HG02610 (cell line): ENCODE data around the gene PPP1R9A.

Experiments
- ATAC-seq: cut with Tn5 transposase; IDR thresholded peaks from one replicate; pipeline ENCODE4 v1.9.1; 2021; ENCODE audit warnings: mild to moderate bottlenecking, moderate library complexity; ENCODE audit not compliant: unreplicated experiment

The PPP1R9A gene

GRCh38 chr7:95190515-95190914, 283.1 kb downstream of the PPP1R9A start:
- ATAC-seq, result no peak

DNA sequence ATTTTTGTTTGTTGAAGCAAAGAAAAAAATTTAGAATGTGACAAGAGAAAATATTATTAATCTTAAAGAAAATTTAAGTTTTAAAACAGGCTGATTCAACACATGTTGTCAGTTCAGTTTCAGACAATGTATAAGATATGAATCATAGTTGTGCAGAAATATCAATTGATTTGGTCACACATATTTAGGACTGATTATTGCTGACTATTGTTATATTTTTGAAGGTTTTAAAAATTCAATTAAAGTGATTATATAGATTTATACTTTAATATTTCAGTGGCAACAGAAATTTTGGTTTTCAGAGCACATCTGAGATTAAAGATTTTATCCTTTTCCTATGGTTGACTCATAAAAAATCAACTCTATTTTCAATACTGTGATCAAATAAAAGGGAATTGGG, 284.4 kb downstream of the PPP1R9A start:
- no peak for ATAC-seq

DNA sequence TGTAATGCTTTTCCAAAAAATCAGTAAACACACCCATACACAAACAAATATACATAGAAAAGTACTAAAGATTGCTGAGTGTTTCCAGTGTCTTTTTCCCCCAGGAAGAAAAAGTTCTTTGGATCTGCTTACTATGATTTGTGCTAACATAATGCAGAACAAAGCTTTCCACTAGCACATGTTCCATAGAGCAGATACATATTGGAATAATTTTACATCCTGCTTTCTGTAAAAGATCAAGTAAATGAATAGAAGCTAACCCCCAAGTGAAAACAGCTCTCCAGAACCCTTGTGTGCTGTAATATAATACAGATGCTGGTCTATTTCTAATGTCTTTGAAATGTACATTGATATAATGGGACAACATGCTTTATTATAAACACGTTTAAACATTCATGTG, 291.5 kb downstream of the PPP1R9A start:
- ATAC-seq, result no peak

DNA sequence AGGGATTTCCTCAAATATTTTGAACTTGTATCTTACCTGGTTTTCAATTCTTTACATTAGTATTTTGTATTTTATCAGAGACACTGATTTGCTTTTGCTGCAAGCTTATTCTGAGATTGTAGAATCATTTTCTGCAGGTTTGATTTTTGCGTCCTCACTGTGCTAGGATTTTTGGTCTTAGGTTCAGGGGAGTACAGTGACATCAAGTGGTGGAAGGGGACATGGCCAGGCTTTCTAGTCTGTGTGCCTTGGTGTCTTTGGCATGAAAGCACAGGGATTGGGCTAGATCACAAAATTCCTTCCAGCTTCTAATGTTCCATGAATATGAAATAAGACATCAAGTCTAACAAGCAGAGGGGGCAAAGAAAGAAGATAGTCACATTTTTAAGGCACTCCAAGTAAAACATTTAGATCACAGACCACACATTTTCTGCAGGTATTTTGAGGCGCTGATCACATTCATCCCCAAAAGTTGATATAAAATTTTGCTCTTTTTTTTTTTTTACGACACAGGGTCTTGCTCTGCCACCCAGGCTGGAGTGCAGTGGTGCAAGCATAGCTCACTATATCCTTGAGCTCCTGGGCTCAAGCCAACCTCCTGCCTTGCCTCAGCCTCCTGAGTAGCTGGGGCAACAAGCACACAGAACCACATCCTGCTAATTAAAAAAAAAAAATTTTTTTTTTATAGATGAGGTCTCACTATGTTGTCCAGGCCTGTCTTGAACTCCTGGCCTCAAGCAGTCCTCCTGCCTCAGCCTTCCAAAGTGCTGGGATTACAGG, 292.6 kb downstream of the PPP1R9A start:
- no peak for ATAC-seq

- no peak for ATAC-seq
These were observed 293.3 kb downstream of the PPP1R9A start for GRCh38 chr7:95200741-95201140.

DNA sequence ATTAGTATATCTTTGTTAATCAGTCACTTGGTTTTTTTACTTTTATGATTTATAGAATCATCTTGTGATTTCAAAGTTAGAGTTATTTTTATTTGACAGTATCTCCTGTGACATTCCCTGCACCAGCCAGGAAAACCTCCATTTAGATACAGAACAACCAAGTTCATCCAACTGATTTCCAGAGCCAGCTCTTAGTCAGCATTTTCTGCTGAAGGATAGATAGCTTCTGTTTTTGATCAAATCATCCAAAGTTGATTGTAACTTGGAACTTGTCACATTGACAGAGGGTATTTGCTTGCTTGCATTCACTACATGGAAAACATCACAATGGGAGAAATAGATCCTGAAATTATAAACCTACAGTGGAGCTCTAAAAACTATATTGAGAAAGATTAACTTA, 294.3 kb downstream of the PPP1R9A start:
- no peak for ATAC-seq

GRCh38 chr7:95204618-95205017, 297.2 kb downstream of the PPP1R9A start:
- no peak for ATAC-seq

DNA sequence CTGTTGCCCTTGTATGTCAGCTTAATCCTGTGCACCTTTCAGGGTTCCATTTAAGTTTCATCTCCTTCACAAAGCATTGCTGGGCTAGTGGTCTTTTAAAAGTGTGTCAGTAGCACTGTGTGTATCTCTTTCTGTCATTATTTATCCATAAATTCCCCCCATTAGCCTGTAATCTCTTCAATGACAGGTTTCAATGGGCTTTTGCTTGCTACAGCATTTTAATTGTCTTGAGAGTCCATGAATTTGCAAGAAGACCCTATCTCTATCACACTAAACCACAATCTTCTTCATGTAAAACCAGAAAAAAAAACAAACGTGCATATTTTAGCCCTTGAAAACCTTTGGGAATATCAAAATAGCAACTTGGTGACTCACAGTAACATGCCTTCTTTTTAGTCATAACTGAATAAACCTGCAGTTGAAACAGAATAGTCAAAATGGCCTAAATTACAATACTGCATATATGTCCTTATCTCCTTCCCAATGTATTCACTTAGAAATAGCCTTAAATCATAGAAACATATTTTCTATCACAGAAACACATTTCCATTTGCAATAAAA, 298.4 kb downstream of the PPP1R9A start:
- ATAC-seq, result no peak

- no peak for ATAC-seq
These were observed 301.9 kb downstream of the PPP1R9A start for GRCh38 chr7:95209276-95209675.

DNA sequence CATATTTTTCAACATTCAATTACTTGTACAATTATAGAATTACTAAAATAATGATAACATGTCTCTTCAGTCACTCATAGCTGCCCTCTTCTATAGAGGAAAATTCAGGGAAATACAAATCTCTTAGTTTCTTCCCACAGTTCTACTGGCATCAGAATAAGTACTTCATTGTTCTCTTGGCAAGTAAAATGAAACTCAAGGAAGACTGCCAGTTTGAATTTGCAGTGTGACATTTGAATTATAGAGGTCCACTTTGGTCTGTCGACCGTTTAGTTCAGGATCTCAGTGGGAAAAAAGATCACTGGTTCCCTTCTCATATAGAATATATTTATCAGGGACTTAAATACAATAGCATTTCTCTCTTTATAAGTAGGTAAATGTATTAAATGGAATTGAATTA, 302.4 kb downstream of the PPP1R9A start:
- ATAC-seq, result no peak

- no peak for ATAC-seq
These were observed 305.8 kb downstream of the PPP1R9A start for GRCh38 chr7:95213148-95213547.

- ATAC-seq, result no peak
These were observed 306.6 kb downstream of the PPP1R9A start for GRCh38 chr7:95213809-95214492.

DNA sequence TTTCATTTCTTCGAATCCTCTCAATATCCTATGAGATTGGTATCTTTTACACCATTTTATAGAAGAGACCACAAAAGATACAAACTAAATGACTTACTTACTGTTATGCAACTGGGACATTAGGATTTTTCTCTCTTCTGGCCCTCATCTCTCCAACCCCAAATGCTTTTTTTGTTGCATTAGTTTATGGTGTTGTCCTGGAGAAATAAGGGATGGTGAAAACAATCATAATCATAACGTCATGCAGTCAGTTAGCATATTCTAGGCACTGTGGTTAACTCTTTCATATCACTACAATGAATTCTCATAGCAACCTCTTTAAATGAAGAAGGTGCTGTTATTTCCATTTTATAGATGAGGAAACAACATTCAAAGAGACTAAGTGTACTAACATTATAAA, 312.3 kb downstream of the PPP1R9A start:
- no peak for ATAC-seq

GRCh38 chr7:95220328-95220727, 312.9 kb downstream of the PPP1R9A start:
- no peak for ATAC-seq

- no peak for ATAC-seq
These were observed 317.9 kb downstream of the PPP1R9A start for GRCh38 chr7:95225301-95225700.

DNA sequence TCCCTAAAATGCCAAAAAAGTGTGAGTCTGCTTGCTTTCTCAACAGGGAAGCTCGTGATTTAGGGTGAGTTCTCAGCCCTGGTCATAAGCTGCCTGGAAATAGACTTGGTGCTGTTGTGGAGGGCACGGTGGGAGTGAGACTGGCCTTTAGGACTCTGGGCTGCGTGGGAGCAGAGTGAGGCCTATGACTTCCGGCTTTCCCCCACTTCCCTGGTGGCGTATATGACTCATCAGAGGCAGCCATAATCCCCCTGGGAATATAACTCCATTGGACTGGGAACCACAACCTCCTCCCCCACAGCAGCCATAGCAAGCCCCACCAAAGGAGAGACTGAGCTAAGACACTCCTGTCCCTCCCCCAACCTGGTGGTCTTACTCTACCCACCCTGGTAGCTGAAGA, 321.9 kb downstream of the PPP1R9A start:
- ATAC-seq, result no peak

- ATAC-seq, result no peak
These were observed 331.0 kb downstream of the PPP1R9A start for GRCh38 chr7:95238252-95238943.

- no peak for ATAC-seq
These were observed 333.5 kb downstream of the PPP1R9A start for GRCh38 chr7:95240921-95241320.

GRCh38 chr7:95242266-95242665, 334.9 kb downstream of the PPP1R9A start:
- ATAC-seq, result no peak

DNA sequence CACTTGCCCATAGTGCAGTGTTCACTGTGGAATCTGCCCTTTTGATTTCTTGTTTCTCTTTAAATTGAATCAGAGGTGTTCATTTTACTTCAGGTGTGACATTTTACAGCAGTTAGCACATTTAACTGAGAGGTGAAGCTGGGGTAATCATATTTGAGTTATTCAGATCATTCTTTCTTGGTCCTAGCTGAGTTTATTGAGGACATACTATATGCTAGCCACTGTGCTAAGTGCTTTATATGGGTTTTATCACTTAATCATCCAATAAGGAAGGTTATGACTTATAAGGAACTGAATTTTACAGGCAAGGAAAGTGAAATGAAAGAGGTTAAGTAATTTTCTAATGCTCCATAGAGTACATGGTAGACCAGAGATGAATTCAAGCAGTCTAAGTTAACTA, 337.2 kb downstream of the PPP1R9A start:
- no peak for ATAC-seq

DNA sequence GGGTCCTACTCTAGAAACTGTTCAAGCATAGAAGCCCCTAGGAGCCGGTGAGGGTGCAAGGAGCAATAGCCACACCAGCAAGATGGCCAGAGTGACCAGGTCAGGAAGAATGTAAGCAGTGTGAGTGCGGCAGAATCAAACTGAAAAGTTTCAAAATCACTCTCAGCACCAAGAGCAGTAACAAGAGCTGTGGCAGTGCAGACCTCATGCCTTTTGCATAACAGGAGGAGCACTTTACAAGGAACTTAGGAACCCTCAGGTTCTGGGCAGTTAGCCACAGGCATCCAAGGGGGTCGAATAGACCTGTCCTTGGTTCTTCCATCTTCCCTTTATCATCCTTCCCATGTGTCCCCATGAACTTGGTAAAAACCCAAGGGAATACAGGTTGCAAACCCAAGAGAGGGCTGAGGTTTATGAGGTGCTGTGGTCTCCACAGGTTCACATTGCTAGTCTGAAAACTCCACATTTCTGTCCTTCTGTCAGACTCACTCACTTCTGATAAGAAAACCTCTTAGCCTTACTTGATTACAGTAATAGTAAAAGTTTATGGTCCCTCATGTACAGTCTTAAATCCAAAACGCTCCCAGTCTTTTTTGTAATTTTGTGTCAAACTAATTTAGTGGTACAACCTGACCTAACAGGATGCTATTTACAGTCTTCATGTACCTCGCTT, 338.6 kb downstream of the PPP1R9A start:
- ATAC-seq, result no peak
